H1 (cell line): ENCODE results near the gene SSR2. TPM values are rescaled to one million over a fixed set of nuclear protein-coding genes. Genes with fewer than 3 reads are reported as not detected.

ENCODE experiments used
- CTCF ChIA-PET: fragments of 300-600 bp; sonication (Branson Sonifier 250); formaldehyde crosslinking; loops from one replicate; lab custom pipeline; 2021; ENCODE audit not compliant: partially characterized antibody; lab: Charles Lee
- POLR2A ChIA-PET: fragments of 300-600 bp; sonication (Branson Sonifier 250); formaldehyde crosslinking; loops from one replicate; lab custom pipeline; 2021; ENCODE audit warnings: inconsistent platforms; ENCODE audit not compliant: partially characterized antibody; lab: Charles Lee
- DNase-seq, 2 experiments: peaks; one replicate each; pipeline versions ENCODE4 v3.0.0 to v3.0.0-alpha.2; 2010 to 2022; ENCODE audit warnings: low spot score in 2 of 2, low read depth in 1 of 2, mixed read lengths in 1 of 2
- FAIRE-seq: peaks from 2 replicates; lab custom pipeline; 2011; peaks lifted over from hg19 to GRCh38; lab: Jason Lieb, UNC
- H2AFZ ChIP-seq: 2 replicates; pipeline ENCODE4 v1.8.1; 2012; ENCODE audit warnings: low read length, inconsistent platforms
- H2AK5ac ChIP-seq: 2 replicates; pipeline ENCODE4 v1.6.1; 2013; ENCODE audit warnings: low read depth, low read length
- H2BK120ac ChIP-seq: replicated peaks from 2 replicates; pipeline ENCODE3; 2013; ENCODE audit warnings: low read depth, low read length, inconsistent platforms
- H2BK12ac ChIP-seq: 2 replicates; pipeline ENCODE4 v1.6.1; 2013; ENCODE audit warnings: low read depth, low read length
- H2BK15ac ChIP-seq: 2 replicates; pipeline ENCODE4 v1.6.1; 2013; ENCODE audit warnings: low read length
- H2BK20ac ChIP-seq: 2 replicates; pipeline ENCODE4 v1.6.1; 2013; ENCODE audit warnings: low read length
- H2BK5ac ChIP-seq: 2 replicates; pipeline ENCODE4 v1.6.1; 2013; ENCODE audit warnings: low read depth, low read length
- H3K14ac ChIP-seq: 2 replicates; pipeline ENCODE4 v1.6.1; 2013; ENCODE audit warnings: inconsistent platforms; ENCODE audit not compliant: insufficient read length
- H3K18ac ChIP-seq: 2 replicates; pipeline ENCODE4 v1.6.1; 2013; ENCODE audit warnings: low read length; ENCODE audit errors: extremely low read depth
- H3K23ac ChIP-seq: 2 replicates; pipeline ENCODE4 v1.6.1; 2013; ENCODE audit warnings: inconsistent platforms; ENCODE audit not compliant: insufficient read length
- H3K23me2 ChIP-seq: 2 replicates; pipeline ENCODE4 v1.6.1; 2013; ENCODE audit warnings: low read depth, low read length
- H3K27ac ChIP-seq: 2 replicates; pipeline ENCODE4 v1.6.1; 2011; ENCODE audit warnings: low read depth, low read length, inconsistent platforms
- H3K27me3 ChIP-seq, 4 experiments: replicated peaks in 1 of 4; 1 replicate in 1 of 4; 2 replicates in 3 of 4; pipeline versions ENCODE4 v1.6.1 to v1.8.1; 2011 to 2013; ENCODE audit warnings: low read length in 3 of 4, mild to moderate bottlenecking in 3 of 4, inconsistent platforms in 2 of 4, mixed read lengths in 2 of 4, moderate library complexity in 1 of 4; ENCODE audit not compliant: control insufficient read depth in 3 of 4, insufficient read depth in 3 of 4; ENCODE audit errors: extremely low read depth in 1 of 4
- H3K36me3 ChIP-seq, 4 experiments: 2 replicates each; pipeline versions ENCODE4 v1.6.1 to v1.8.1; 2011 to 2013; ENCODE audit warnings: mild to moderate bottlenecking in 4 of 4, low read length in 3 of 4, moderate library complexity in 2 of 4, control low read depth in 1 of 4, inconsistent platforms in 1 of 4; ENCODE audit not compliant: insufficient read depth in 4 of 4, control insufficient read depth in 2 of 4
- H3K4ac ChIP-seq: replicated peaks from 2 replicates; pipeline ENCODE3; 2013; ENCODE audit warnings: low read length, low read depth, mixed read lengths, inconsistent platforms; ENCODE audit not compliant: insufficient read length
- H3K4me1 ChIP-seq, 4 experiments: replicated peaks in 1 of 4; 1 replicate in 1 of 4; 2 replicates in 3 of 4; pipeline versions ENCODE4 v1.6.1 to v1.8.1; 2011 to 2013; ENCODE audit warnings: low read length in 3 of 4, inconsistent platforms in 2 of 4, mixed read lengths in 1 of 4; ENCODE audit not compliant: insufficient read depth in 4 of 4, control insufficient read depth in 3 of 4
- H3K4me2 ChIP-seq, 2 experiments: 2 replicates each; pipeline versions ENCODE4 v1.6.1 to v1.8.1; 2011 to 2013; ENCODE audit warnings: low read depth in 2 of 2, low read length in 2 of 2, control low read depth in 1 of 2, inconsistent platforms in 1 of 2, mild to moderate bottlenecking in 1 of 2; ENCODE audit not compliant: insufficient read depth in 1 of 2
- H3K4me3 ChIP-seq, 4 experiments: fragments of 200-600, 300-600 bp in 1 of 4; sonication (generic), shearing (Covaris generic), sonication (Bioruptor Twin) in 1 of 4; 2 replicates each; pipeline versions ENCODE4 v1.5.1 to v1.8.1; 2011 to 2016; ENCODE audit warnings: low read length in 4 of 4, low read depth in 3 of 4, control low read depth in 2 of 4, inconsistent platforms in 2 of 4, mild to moderate bottlenecking in 2 of 4, mixed read lengths in 1 of 4, moderate library complexity in 1 of 4; ENCODE audit not compliant: insufficient read depth in 2 of 4; ENCODE audit errors: extremely low read depth in 1 of 4
- H3K56ac ChIP-seq: replicated peaks from 2 replicates; pipeline ENCODE3; 2013; ENCODE audit warnings: low read depth, mild to moderate bottlenecking, mixed read lengths, low read length, inconsistent platforms; ENCODE audit not compliant: insufficient read length
- H3K79me1 ChIP-seq: 2 replicates; pipeline ENCODE4 v1.6.1; 2013; ENCODE audit warnings: low read depth, low read length, control low read depth
- H3K79me2 ChIP-seq, 2 experiments: 2 replicates each; pipeline versions ENCODE4 v1.6.1 to v1.8.1; 2012 to 2013; ENCODE audit warnings: low read length in 2 of 2, mild to moderate bottlenecking in 2 of 2, inconsistent platforms in 1 of 2; ENCODE audit not compliant: insufficient read depth in 2 of 2, control insufficient read depth in 1 of 2
- H3K9ac ChIP-seq, 4 experiments: replicated peaks in 1 of 4; 1 replicate in 1 of 4; 2 replicates in 3 of 4; pipeline versions ENCODE4 v1.6.1 to v1.8.1; 2011 to 2013; ENCODE audit warnings: low read depth in 3 of 4, low read length in 3 of 4, control low read depth in 2 of 4, mild to moderate bottlenecking in 2 of 4, moderate library complexity in 2 of 4, inconsistent platforms in 1 of 4; ENCODE audit errors: extremely low read depth in 1 of 4
- H3K9me3 ChIP-seq, 2 experiments: 2 replicates each; pipeline versions ENCODE4 v1.6.1 to v1.8.1; 2012 to 2013; ENCODE audit warnings: mild to moderate bottlenecking in 2 of 2, moderate library complexity in 2 of 2, control low read depth in 1 of 2, inconsistent platforms in 1 of 2, low read depth in 1 of 2, low read length in 1 of 2, mixed read lengths in 1 of 2; ENCODE audit not compliant: insufficient read depth in 2 of 2
- H4K20me1 ChIP-seq, 2 experiments: replicated peaks in 1 of 2; 2 replicates each; pipeline versions ENCODE3 to v1.8.1; 2011 to 2013; ENCODE audit warnings: inconsistent platforms in 2 of 2, low read length in 2 of 2, mild to moderate bottlenecking in 1 of 2; ENCODE audit not compliant: insufficient read depth in 2 of 2, control insufficient read depth in 1 of 2
- H4K5ac ChIP-seq: 2 replicates; pipeline ENCODE4 v1.6.1; 2013; ENCODE audit warnings: low read length, low read depth, mixed read lengths, inconsistent platforms; ENCODE audit not compliant: insufficient read length
- H4K8ac ChIP-seq: 2 replicates; pipeline ENCODE4 v1.8.0; 2013; ENCODE audit warnings: mild to moderate bottlenecking, moderate library complexity, low read length, inconsistent platforms; ENCODE audit not compliant: insufficient read depth; ENCODE audit errors: extremely low read depth
- H4K91ac ChIP-seq: replicated peaks from 2 replicates; pipeline ENCODE3; 2013; ENCODE audit warnings: low read length, mixed read lengths, inconsistent platforms; ENCODE audit not compliant: insufficient read length
- EGR1 ChIP-seq: IDR thresholded peaks from 2 replicates; pipeline ENCODE4 v1.6.1; 2011; ENCODE audit warnings: low read depth, low read length, borderline replicate concordance
- GTF2F1 ChIP-seq: IDR thresholded peaks from 2 replicates; pipeline ENCODE4 v1.6.1; 2012; ENCODE audit warnings: low read depth, low read length, improper control_type of control experiment, borderline replicate concordance
- KDM4A ChIP-seq: IDR thresholded peaks from one replicate; pipeline ENCODE4 v1.7.1; 2012; ENCODE audit warnings: low read depth, mild to moderate bottlenecking, moderate library complexity, low read length, inconsistent platforms; ENCODE audit not compliant: severe bottlenecking
- MAFK ChIP-seq: IDR thresholded peaks from 2 replicates; pipeline ENCODE4 v1.6.1; 2012; ENCODE audit warnings: low read depth, mild to moderate bottlenecking, improper control_type of control experiment, low read length
- POLR2A ChIP-seq, 2 experiments: IDR thresholded peaks; 1 replicate in 1 of 2; 2 replicates in 1 of 2; pipeline ENCODE4 v1.6.1; 2011; ENCODE audit warnings: low read depth in 2 of 2, low read length in 2 of 2, mild to moderate bottlenecking in 2 of 2; ENCODE audit errors: control extremely low read depth in 1 of 2
- SP1 ChIP-seq: IDR thresholded peaks from 2 replicates; pipeline ENCODE4 v1.6.1; 2011; ENCODE audit warnings: low read depth, low read length
- TBP ChIP-seq: IDR thresholded peaks from 2 replicates; pipeline ENCODE4 v1.6.1; 2011; ENCODE audit warnings: low read depth, low read length, improper control_type of control experiment
- TCF12 ChIP-seq: IDR thresholded peaks from 2 replicates; pipeline ENCODE4 v1.6.1; 2011; ENCODE audit warnings: low read depth, mild to moderate bottlenecking, low read length
- USF2 ChIP-seq: IDR thresholded peaks from 2 replicates; pipeline ENCODE4 v1.6.1; 2011; ENCODE audit warnings: low read length, improper control_type of control experiment
- WGBS, 2 experiments: shearing (Covaris generic) in 1 of 2; methylation state at CpG; one replicate each; pipeline versions ENCODE4 v1.1.6 to v1.1.7; 2013 to 2015; ENCODE audit warnings: low lambda C conversion rate in 2 of 2, mixed read lengths in 2 of 2, inconsistent platforms in 1 of 2, low coverage in 1 of 2, missing lambda C conversion rate in 1 of 2; ENCODE audit not compliant: insufficient replicate concordance in 2 of 2, insufficient coverage in 1 of 2, insufficient read length in 1 of 2; ENCODE audit errors: extremely low coverage in 1 of 2, missing lambda C conversion rate in 1 of 2; 5-methylcytosine and 5-hydroxymethylcytosine counted together
- polyA plus RNA-seq, 7 experiments: library from polyadenylated mRNA; depleted of rRNA in 3 of 7; stranded (reverse) in 5 of 7; unstranded in 2 of 7; fragments of >200 nt in 5 of 7; fragments of 200-250 nt in 2 of 7; gene quantifications; 1 replicate in 5 of 7; 2 replicates in 1 of 7; 4 replicates in 1 of 7; pipeline versions ENCODE4 v1.2.1 to v1.2.3, GENCODE V29; 2011 to 2013; ENCODE audit warnings: missing spikeins in 2 of 7, mixed read lengths in 2 of 7
- total RNA-seq: library from RNA; stranded (reverse); fragmentation: NEBNext Ultra II Directional; extraction: Animal tissue kit (Norgen Biotek cat#: 25700); gene quantifications from 2 replicates; pipeline ENCODE4 v1.2.1, GENCODE V29; 2021
- TF ChIP-seq, protein P1 (sequence below): IDR thresholded peaks from 2 replicates; pipeline ENCODE4 v1.6.1; 2012; ENCODE audit warnings: low read length, inconsistent platforms

SSR2 gene
- total and polyA plus RNA-seq, 2 of the 8 experiments (the other 6 are each of a cell fraction or from before 2014, with no cell fraction given) = 190 to 648 TPM

DNA sequence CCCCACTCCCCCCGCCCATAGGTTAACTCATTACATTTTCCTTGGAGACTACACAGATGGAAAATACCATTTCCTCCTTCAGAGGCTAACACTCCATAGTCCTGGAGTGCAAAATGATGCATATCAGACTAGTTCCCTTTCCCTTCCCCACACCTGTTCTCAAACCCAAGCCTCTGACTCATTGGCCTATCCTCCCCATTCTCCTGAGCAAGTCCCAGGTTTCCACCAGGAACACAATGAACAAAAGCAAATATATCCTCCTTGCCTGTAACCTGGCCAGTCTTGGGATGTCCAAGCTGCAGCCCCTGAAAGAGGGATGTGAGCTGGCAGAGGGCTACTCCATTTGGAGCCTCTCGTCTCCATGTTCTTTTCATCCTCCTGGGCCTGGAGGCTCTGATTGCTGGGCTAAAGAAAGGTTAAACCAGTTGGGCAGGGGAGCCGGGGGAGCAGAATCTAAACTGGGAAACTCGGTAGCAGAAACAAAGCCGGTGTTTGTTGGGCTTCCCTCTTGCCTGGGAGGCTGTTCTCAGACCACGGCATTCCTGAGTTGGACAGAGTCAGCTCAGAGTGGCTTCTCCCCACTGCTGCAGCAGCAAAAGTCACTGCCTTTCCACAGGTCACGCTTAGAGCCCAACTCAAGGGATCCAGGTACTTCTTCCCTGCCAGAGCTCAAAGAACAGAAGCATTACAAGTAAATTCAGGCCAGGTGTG lies 13.9 kb downstream of the SSR2 start:
- no peak overlapping the region for H3K4ac ChIP-seq
- no peak overlapping the region; the same call in 1 of the 2 replicates for H4K8ac ChIP-seq
- peaks cover 0 to 2% of the 10 kb centered on the region in 2 experiments for H4K20me1 ChIP-seq
- no peak overlapping the region for H2BK120ac ChIP-seq
- no peak overlapping the region for H2AK5ac ChIP-seq
- ChIA-PET POLR2A (interaction anchor here (0.6 to 3.1 kb wide), 9 partner anchors 8 to 234 kb away, joined by 3 to 17 read pairs (median 3); no protein-coding TSS in a partner anchor), CTCF (interaction anchor here (0.7 to 9.3 kb wide), 10 partner anchors 10 to 123 kb away, joined by 3 to 77 read pairs (median 6); partner anchors contain the start of gene SSR2)
- H3K4me1 ChIP-seq = peaks cover 0 to 4% (median 1%) of the 10 kb centered on the region in 4 experiments; a peak in 3 of 7 replicates
- no peak overlapping the region for H3K27ac ChIP-seq
- FAIRE-seq = no peak
- no peak overlapping the region for H3K4me3 ChIP-seq
- no peaks in the 10 kb centered on the region for H3K27me3 ChIP-seq
- no peak overlapping the region for H3K14ac ChIP-seq
- no peak overlapping the region for H3K4me2 ChIP-seq
- no peaks in the 10 kb centered on the region for H3K79me1 ChIP-seq
- no peaks in the 10 kb centered on the region for H3K9me3 ChIP-seq
- no peak for DNase-seq
- no peaks in the 10 kb centered on the region for H3K79me2 ChIP-seq
- H2BK12ac ChIP-seq = no peak overlapping the region
- H3K23me2 ChIP-seq = no peaks in the 10 kb centered on the region
- no peak overlapping the region for H2BK20ac ChIP-seq
- no peak overlapping the region; the same call in 1 of the 2 replicates for H2BK15ac ChIP-seq
- H3K23ac ChIP-seq = no peak overlapping the region
- H2BK5ac ChIP-seq = no peak overlapping the region
- H3K9ac ChIP-seq = no peak overlapping the region
- H4K5ac ChIP-seq = no peak overlapping the region
- peaks cover 11 to 32% (median 18%) of the 10 kb centered on the region in 4 experiments for H3K36me3 ChIP-seq
- H3K18ac ChIP-seq = no peak overlapping the region
- no peak overlapping the region for H4K91ac ChIP-seq
- WGBS, 2 experiments = 82% methylated on average over 7 of the region's 7 CpGs; no CpG with 5 or more reads in 1 of the 2 experiments
- H2AFZ ChIP-seq = no peak overlapping the region
- no peak overlapping the region for H3K56ac ChIP-seq
- TF ChIP-seq KDM4A (no peak), SP1 (no peak), POLR2A (IDR thresholded peaks at IDR 0.05; ENCODE audit: control extremely low read depth in 1 of 2, low read depth in 2 of 2, low read length in 2 of 2) (no peak), GTF2F1 (no peak), EGR1 (no peak), MAFK (no peak), USF2 (no peak), TBP (no peak), TCF12 (no peak)
- TF ChIP-seq, protein P1, sequence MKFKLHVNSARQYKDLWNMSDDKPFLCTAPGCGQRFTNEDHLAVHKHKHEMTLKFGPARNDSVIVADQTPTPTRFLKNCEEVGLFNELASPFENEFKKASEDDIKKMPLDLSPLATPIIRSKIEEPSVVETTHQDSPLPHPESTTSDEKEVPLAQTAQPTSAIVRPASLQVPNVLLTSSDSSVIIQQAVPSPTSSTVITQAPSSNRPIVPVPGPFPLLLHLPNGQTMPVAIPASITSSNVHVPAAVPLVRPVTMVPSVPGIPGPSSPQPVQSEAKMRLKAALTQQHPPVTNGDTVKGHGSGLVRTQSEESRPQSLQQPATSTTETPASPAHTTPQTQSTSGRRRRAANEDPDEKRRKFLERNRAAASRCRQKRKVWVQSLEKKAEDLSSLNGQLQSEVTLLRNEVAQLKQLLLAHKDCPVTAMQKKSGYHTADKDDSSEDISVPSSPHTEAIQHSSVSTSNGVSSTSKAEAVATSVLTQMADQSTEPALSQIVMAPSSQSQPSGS = no peak
